GM12878 (cell line): Measurements from ENCODE around the gene PSMD14. TPM values are rescaled to one million over a fixed set of nuclear protein-coding genes. Genes with fewer than 3 reads are reported as not detected.

Experiments
- ASH2L ChIP-seq: fragments of 300-600, 200-600 bp; sonication (generic); IDR thresholded peaks from 2 replicates; pipeline ENCODE4 v1.6.1; 2017; ENCODE audit warnings: low read depth, mild to moderate bottlenecking, borderline replicate concordance
- CBX3 ChIP-seq: fragments of 200-600 bp; sonication (generic); IDR thresholded peaks from 2 replicates; pipeline ENCODE4 v1.6.1; 2016; ENCODE audit warnings: low read depth, borderline replicate concordance
- CUX1 ChIP-seq: IDR thresholded peaks from 2 replicates; pipeline ENCODE4 v1.6.1; 2012; ENCODE audit warnings: improper control_type of control experiment, low read depth, low read length; ENCODE audit not compliant: insufficient replicate concordance
- E2F8 ChIP-seq: fragments of 450-650 bp; IDR thresholded peaks from 2 replicates; pipeline ENCODE4 v1.6.1; 2018; ENCODE audit warnings: mild to moderate bottlenecking, low read depth, moderate library complexity; ENCODE audit not compliant: partially characterized antibody
- RAD21 ChIP-seq: IDR thresholded peaks from 2 replicates; pipeline ENCODE4 v1.6.1; 2011; ENCODE audit warnings: mild to moderate bottlenecking, low read depth, low read length, moderate library complexity; ENCODE audit not compliant: insufficient read depth
- REST ChIP-seq: IDR thresholded peaks from 2 replicates; pipeline ENCODE4 v1.6.1; 2012; ENCODE audit warnings: mild to moderate bottlenecking, low read depth, low read length
- SIX5 ChIP-seq: IDR thresholded peaks from 2 replicates; pipeline ENCODE4 v1.6.1; 2011; ENCODE audit warnings: mild to moderate bottlenecking, low read depth, low read length, moderate library complexity; ENCODE audit not compliant: severe bottlenecking
- SUPT20H ChIP-seq: IDR thresholded peaks from 2 replicates; pipeline ENCODE4 v1.6.1; 2011; ENCODE audit warnings: low read depth, mild to moderate bottlenecking, low read length, moderate library complexity, borderline replicate concordance; ENCODE audit not compliant: control insufficient read depth
- TBL1XR1 ChIP-seq: IDR thresholded peaks from 2 replicates; pipeline ENCODE4 v1.6.1; 2012; ENCODE audit warnings: low read depth, low read length, improper control_type of control experiment
- USF1 ChIP-seq: IDR thresholded peaks from 2 replicates; pipeline ENCODE4 v1.6.1; 2011; ENCODE audit warnings: borderline replicate concordance, low read depth, mild to moderate bottlenecking, moderate library complexity, mixed read lengths, low read length; ENCODE audit not compliant: insufficient read depth; ENCODE audit errors: extremely low read length
- polyA plus RNA-seq, 11 experiments: library from polyadenylated mRNA; depleted of rRNA in 4 of 11; unstranded in 6 of 11; stranded (reverse) in 5 of 11; fragments of >200 nt; fragmentation: Nextera tagmentation in 4 of 11; fragmentation: Illumina TruSeq in 1 of 11; extraction: Ambion mirVana in 4 of 11; extraction: Trizol in 1 of 11; gene quantifications; 1 replicate in 1 of 11; 2 replicates in 10 of 11; pipeline versions ENCODE4 v1.2.1 to v1.2.3, GENCODE V29; 2011 to 2016; ENCODE audit warnings: inconsistent platforms in 2 of 11, missing spikeins in 2 of 11, low read depth in 1 of 11
- total RNA-seq, 4 experiments: library from RNA; depleted of rRNA in 3 of 4; stranded (reverse); fragments of >200 nt in 3 of 4; fragmentation: Illumina TruSeq in 1 of 4; extraction: Trizol in 1 of 4; gene quantifications; 2 replicates each; pipeline versions ENCODE4 v1.2.1 to v1.2.3, GENCODE V29; 2013 to 2021

The PSMD14 gene
- total and polyA plus RNA-seq, 10 of the 15 experiments (the other 5 are each of a cell fraction or from before 2014, with no cell fraction given): 70.5 to 253 (median 127) TPM

GRCh38 chr2:161391737-161392506, 83.7 kb downstream of the PSMD14 start (continued):
- TF ChIP-seq CUX1 (no peak), CBX3 (no peak), ASH2L (no peak), SIX5 (no peak), USF1 (no peak), SUPT20H (no peak), REST (no peak), TBL1XR1 (no peak), RAD21 (no peak), E2F8 (no peak)
